Endothelial cell of umbilical vein (primary cell): ENCODE measurements around the gene RNF227. TPM values are rescaled to one million over a fixed set of nuclear protein-coding genes. Genes with fewer than 3 reads are reported as not detected.

Experiments used
- BruUV-seq: library from RNA; stranded (reverse); fragments of 400-500 nt; replicated peaks from 2 replicates; lab custom pipeline; 2021; lab: Mats Ljungman, UMichigan
- CTCF ChIA-PET: fragments of 300-600, 350-600 bp; sonication (Branson Sonifier 250); formaldehyde crosslinking; loops from one replicate; lab custom pipeline; 2021; ENCODE audit warnings: antibody characterized with exemption, inconsistent platforms; lab: Charles Lee
- POLR2A ChIA-PET: fragments of 300-600, 350-600 bp; sonication (Branson Sonifier 250); formaldehyde crosslinking; loops from one replicate; lab custom pipeline; 2021; ENCODE audit warnings: antibody characterized with exemption, inconsistent platforms; lab: Charles Lee
- DNase-seq: peaks from one replicate; pipeline ENCODE4 v3.0.0-alpha.2; 2011; ENCODE audit warnings: low read depth, low spot score
- FAIRE-seq: peaks from 2 replicates; lab custom pipeline; 2011; peaks lifted over from hg19 to GRCh38; lab: Jason Lieb, UNC
- H2AFZ ChIP-seq: 2 replicates; pipeline ENCODE4 v1.6.0; 2012; ENCODE audit warnings: low read depth, low read length, control low read depth, inconsistent platforms
- H3K27ac ChIP-seq: 2 replicates; pipeline ENCODE4 v1.5.1; 2011; ENCODE audit warnings: low read depth, mild to moderate bottlenecking, control low read depth, low read length, moderate library complexity; ENCODE audit not compliant: insufficient read depth
- H3K27me3 ChIP-seq, 2 experiments: 2 replicates each; pipeline versions ENCODE4 v1.6.0 to v1.6.1; 2011; ENCODE audit warnings: low read length in 2 of 2, mixed read lengths in 1 of 2; ENCODE audit not compliant: control insufficient read depth in 2 of 2, insufficient read depth in 2 of 2
- H3K36me3 ChIP-seq, 2 experiments: 2 replicates in 1 of 2; 3 replicates in 1 of 2; pipeline ENCODE4 v1.5.1; 2011; ENCODE audit warnings: low read length in 2 of 2, mild to moderate bottlenecking in 1 of 2, moderate library complexity in 1 of 2; ENCODE audit not compliant: control insufficient read depth in 2 of 2, insufficient read depth in 2 of 2; ENCODE audit errors: extremely low read depth in 1 of 2
- H3K4me1 ChIP-seq: 3 replicates; pipeline ENCODE4 v1.5.1; 2011; ENCODE audit warnings: mild to moderate bottlenecking, low read length; ENCODE audit not compliant: control insufficient read depth, insufficient read depth; ENCODE audit errors: extremely low read depth
- H3K4me2 ChIP-seq: 2 replicates; pipeline ENCODE4 v1.6.1; 2011; ENCODE audit warnings: low read length, control low read depth, mixed read lengths; ENCODE audit not compliant: insufficient read depth
- H3K4me3 ChIP-seq, 3 experiments: fragments of 200-600 bp in 1 of 3; sonication (generic), shearing (Covaris generic) in 1 of 3; replicated peaks in 1 of 3; 2 replicates each; pipeline ENCODE4 v1.5.1; 2011 to 2016; ENCODE audit warnings: control low read depth in 3 of 3, low read length in 3 of 3, mild to moderate bottlenecking in 2 of 3, inconsistent platforms in 1 of 3, low read depth in 1 of 3, moderate library complexity in 1 of 3; ENCODE audit not compliant: insufficient read depth in 1 of 3
- H3K79me2 ChIP-seq: 2 replicates; pipeline ENCODE4 v1.6.0; 2012; ENCODE audit warnings: low read length, inconsistent platforms; ENCODE audit not compliant: control insufficient read depth, insufficient read depth
- H3K9ac ChIP-seq: replicated peaks from 2 replicates; pipeline ENCODE3; 2011; ENCODE audit warnings: low read length, control low read depth; ENCODE audit not compliant: insufficient read depth; ENCODE audit errors: extremely low read depth
- H3K9me1 ChIP-seq: replicated peaks from 3 replicates; pipeline ENCODE4 v1.6.0; 2011; ENCODE audit warnings: mild to moderate bottlenecking, low read length; ENCODE audit not compliant: control insufficient read depth, insufficient read depth; ENCODE audit errors: extremely low read depth
- H3K9me3 ChIP-seq: replicated peaks from 2 replicates; pipeline ENCODE4 v1.5.1; 2012; ENCODE audit warnings: low read length, inconsistent platforms; ENCODE audit not compliant: control insufficient read depth, insufficient read depth
- H4K20me1 ChIP-seq: replicated peaks from 2 replicates; pipeline ENCODE3; 2011; ENCODE audit warnings: mild to moderate bottlenecking, low read length; ENCODE audit not compliant: control insufficient read depth, insufficient read depth; ENCODE audit errors: extremely low read depth
- EZH2 ChIP-seq: IDR thresholded peaks from 2 replicates; pipeline ENCODE4 v1.6.1; 2012; ENCODE audit warnings: borderline replicate concordance, low read depth, mild to moderate bottlenecking, moderate library complexity, low read length, inconsistent platforms; ENCODE audit not compliant: severe bottlenecking
- FOS ChIP-seq: IDR thresholded peaks from 2 replicates; pipeline ENCODE4 v1.6.1; 2011; ENCODE audit warnings: mild to moderate bottlenecking, low read length, moderate library complexity, borderline replicate concordance; ENCODE audit not compliant: insufficient read depth
- GATA2 ChIP-seq: IDR thresholded peaks from 2 replicates; pipeline ENCODE4 v1.7.0; 2011; ENCODE audit warnings: low read depth, mild to moderate bottlenecking, moderate library complexity, mixed read lengths, low read length; ENCODE audit not compliant: insufficient read length, insufficient read depth
- JUN ChIP-seq: IDR thresholded peaks from 2 replicates; pipeline ENCODE4 v1.6.1; 2011; ENCODE audit warnings: borderline replicate concordance, low read depth; ENCODE audit not compliant: insufficient read length, insufficient read depth
- MAX ChIP-seq: IDR thresholded peaks from 2 replicates; pipeline ENCODE4 v1.6.1; 2011; ENCODE audit not compliant: insufficient read depth, insufficient read length
- MYC ChIP-seq: IDR thresholded peaks from one replicate; pipeline ENCODE4 v1.6.1; 2011; ENCODE audit warnings: mild to moderate bottlenecking, low read depth, low read length
- POLR2A ChIP-seq: IDR thresholded peaks from 2 replicates; pipeline ENCODE4 v1.6.1; 2012; ENCODE audit warnings: low read depth, mild to moderate bottlenecking, control low read depth, low read length
- POLR2AphosphoS5 ChIP-seq: IDR thresholded peaks from 2 replicates; pipeline ENCODE4 v1.6.1; 2012; ENCODE audit warnings: low read depth, mild to moderate bottlenecking, control low read depth, low read length, moderate library complexity; ENCODE audit not compliant: insufficient read depth
- dilution Hi-C: fragments of 300-500 bp; cut with MboI; formaldehyde crosslinking; loops from one replicate; pipeline ENCODE4 v1.15.0; 2019; ENCODE audit warnings: low sequenced_read_pairs; ENCODE audit not compliant: extremely low pct_ligation_motif_present
- intact Hi-C: fragments of 100-400 bp; cut with micrococcal nuclease; formaldehyde crosslinking; loops from one replicate; pipeline ENCODE4 v1.10.0; 2022
- polyA plus RNA-seq, 4 experiments: library from polyadenylated mRNA; depleted of rRNA in 3 of 4; stranded (reverse) in 3 of 4; unstranded in 1 of 4; fragments of >200 nt; gene quantifications; 2 replicates each; pipeline versions ENCODE4 v1.2.1 to v1.2.3, GENCODE V29; 2011 to 2012; ENCODE audit warnings: missing spikeins in 1 of 4
- total RNA-seq: library from RNA; stranded (reverse); gene quantifications from 2 replicates; pipeline ENCODE4 v1.2.3, GENCODE V29; 2021
- TF ChIP-seq, protein P1 (sequence below), 2 donors: IDR thresholded peaks; 1 replicate in 1 of 2; 2 replicates in 1 of 2; pipeline ENCODE4 v1.5.1; 2011; ENCODE audit warnings: low read length in 2 of 2, mild to moderate bottlenecking in 2 of 2, moderate library complexity in 2 of 2, control low read depth in 1 of 2, inconsistent platforms in 1 of 2, low read depth in 1 of 2; ENCODE audit not compliant: insufficient read depth in 1 of 2; ENCODE audit errors: extremely low read depth in 1 of 2

Gene RNF227
- total and polyA plus RNA-seq, 2 donors (not counting 3 experiments of a cell fraction or from before 2014, with no cell fraction given): 0.58 to 0.76 TPM

DNA sequence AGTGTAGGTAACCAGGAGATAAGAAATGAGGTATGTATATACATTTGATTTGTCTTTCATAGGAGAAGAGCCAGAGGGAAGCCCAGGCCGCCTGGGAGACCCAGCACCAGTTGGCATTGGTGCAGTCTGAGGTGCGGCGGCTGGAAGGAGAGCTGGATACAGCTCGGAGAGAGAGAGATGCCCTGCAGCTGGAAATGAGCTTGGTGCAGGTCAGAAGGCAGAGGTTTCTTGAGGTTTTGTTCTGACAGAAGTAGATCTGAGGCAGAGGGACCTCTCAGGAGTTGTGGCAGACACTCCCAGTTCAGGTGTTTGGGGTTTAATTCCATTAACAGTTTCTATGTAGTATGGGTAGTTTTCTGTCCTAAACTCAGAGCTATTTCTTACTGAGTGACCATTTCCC is 23.9 kb upstream of the RNF227 start:
- H3K9me3 ChIP-seq: no peaks in the 10 kb centered on the region
- FAIRE-seq (no peak), DNase-seq (no peak)
- POLR2A ChIA-PET: no interaction called here
- TF ChIP-seq MAX: no peak
- TF ChIP-seq GATA2: no peak
- no peak for TF ChIP-seq JUN
- TF ChIP-seq EZH2: no peak
- no peak for TF ChIP-seq POLR2AphosphoS5
- TF ChIP-seq MYC: no peak
- no peak for TF ChIP-seq POLR2A
- TF ChIP-seq, protein P1, sequence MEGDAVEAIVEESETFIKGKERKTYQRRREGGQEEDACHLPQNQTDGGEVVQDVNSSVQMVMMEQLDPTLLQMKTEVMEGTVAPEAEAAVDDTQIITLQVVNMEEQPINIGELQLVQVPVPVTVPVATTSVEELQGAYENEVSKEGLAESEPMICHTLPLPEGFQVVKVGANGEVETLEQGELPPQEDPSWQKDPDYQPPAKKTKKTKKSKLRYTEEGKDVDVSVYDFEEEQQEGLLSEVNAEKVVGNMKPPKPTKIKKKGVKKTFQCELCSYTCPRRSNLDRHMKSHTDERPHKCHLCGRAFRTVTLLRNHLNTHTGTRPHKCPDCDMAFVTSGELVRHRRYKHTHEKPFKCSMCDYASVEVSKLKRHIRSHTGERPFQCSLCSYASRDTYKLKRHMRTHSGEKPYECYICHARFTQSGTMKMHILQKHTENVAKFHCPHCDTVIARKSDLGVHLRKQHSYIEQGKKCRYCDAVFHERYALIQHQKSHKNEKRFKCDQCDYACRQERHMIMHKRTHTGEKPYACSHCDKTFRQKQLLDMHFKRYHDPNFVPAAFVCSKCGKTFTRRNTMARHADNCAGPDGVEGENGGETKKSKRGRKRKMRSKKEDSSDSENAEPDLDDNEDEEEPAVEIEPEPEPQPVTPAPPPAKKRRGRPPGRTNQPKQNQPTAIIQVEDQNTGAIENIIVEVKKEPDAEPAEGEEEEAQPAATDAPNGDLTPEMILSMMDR (IDR thresholded peaks at IDR 0.05; ENCODE audit: extremely low read depth in 1 of 2, insufficient read depth in 1 of 2, low read depth in 1 of 2, low read length in 2 of 2): no peak
- no peak for TF ChIP-seq FOS
- peaks cover 14 to 34% of the 10 kb centered on the region in 2 experiments for H3K36me3 ChIP-seq
- H3K9me1 ChIP-seq: no peaks in the 10 kb centered on the region
- H3K4me2 ChIP-seq: no peak overlapping the region
- no TSS peak for BruUV-seq
- CTCF ChIA-PET: interaction anchor here (1.0 to 3.1 kb wide), 6 partner anchors 23 to 120 kb away, joined by 3 to 9 read pairs (median 5); no protein-coding TSS in a partner anchor
- H3K4me3 ChIP-seq: no peak overlapping the region
- no peaks in the 10 kb centered on the region for H4K20me1 ChIP-seq
- H3K27ac ChIP-seq: no peak overlapping the region
- H3K9ac ChIP-seq: no peak overlapping the region
- H2AFZ ChIP-seq: no peak overlapping the region
- H3K27me3 ChIP-seq: no peaks in the 10 kb centered on the region
- no peaks in the 10 kb centered on the region for H3K4me1 ChIP-seq
- dilution Hi-C loops (no loop called here), intact Hi-C loops (no loop called here)
- no peaks in the 10 kb centered on the region for H3K79me2 ChIP-seq
